Measurements from ENCODE around the gene BRD4.

Gene BRD4

GRCh38 chr19:15245370-15246197 is 86.8 kb downstream of the BRD4 start:
- TF ChIP-seq CEBPB (IDR thresholded peaks at IDR 0.05) (no peak), FOXM1 (IDR thresholded peaks at IDR 0.05; ENCODE audit: borderline replicate concordance, low read depth) (no peak), EP300 (IDR thresholded peaks at IDR 0.05; ENCODE audit: borderline replicate concordance) (no peak), CREB1 (IDR thresholded peaks at IDR 0.05; ENCODE audit: low read depth) (no peak), TEAD4 (IDR thresholded peaks at IDR 0.05) (no peak), EGR1 (IDR thresholded peaks at IDR 0.05) (no peak), REST (IDR thresholded peaks at IDR 0.05; ENCODE audit: low read depth) (no peak)

GRCh38 chr19:15244808-15245207 is 87.5 kb downstream of the BRD4 start:
- TF ChIP-seq CREB1 (IDR thresholded peaks at IDR 0.05; ENCODE audit: low read depth) (no peak), REST (IDR thresholded peaks at IDR 0.05; ENCODE audit: low read depth) (no peak)

GRCh38 chr19:15244106-15244803 is 88.1 kb downstream of the BRD4 start:
- TF ChIP-seq TCF12 (IDR thresholded peaks at IDR 0.05; ENCODE audit: low read depth) (no peak), USF1 (IDR thresholded peaks at IDR 0.05) (no peak), CREB1 (IDR thresholded peaks at IDR 0.05; ENCODE audit: low read depth) (no peak), REST (IDR thresholded peaks at IDR 0.05; ENCODE audit: low read depth) (no peak)

GRCh38 chr19:15243236-15243957 is 88.9 kb downstream of the BRD4 start:
- TF ChIP-seq TEAD4 (IDR thresholded peaks at IDR 0.05) (no peak), TCF12 (IDR thresholded peaks at IDR 0.05; ENCODE audit: low read depth) (no peak), TAF1 (IDR thresholded peaks at IDR 0.05; ENCODE audit: low read depth) (no peak), REST (IDR thresholded peaks at IDR 0.05; ENCODE audit: low read depth) (no peak), NFIC (IDR thresholded peaks at IDR 0.05) (no peak), RAD21 (IDR thresholded peaks at IDR 0.05; ENCODE audit: low read depth) (no peak), MAX (IDR thresholded peaks at IDR 0.05) (no peak), CREB1 (IDR thresholded peaks at IDR 0.05; ENCODE audit: low read depth) (no peak), ZBTB7A (IDR thresholded peaks at IDR 0.05; ENCODE audit: low read depth) (no peak), YY1 (IDR thresholded peaks at IDR 0.05; ENCODE audit: low read depth) (no peak), USF1 (IDR thresholded peaks at IDR 0.05) (no peak)
